WTC11 (cell line): ENCODE data around the gene ZDHHC8. TPM values are rescaled to one million over a fixed set of nuclear protein-coding genes. Genes with fewer than 3 reads are reported as not detected.

Experiments used
- ATAC-seq: fragments of 200-7000 bp; cut with Tn5 transposase; 2 replicates; pipeline ENCODE4 v1.10.0; 2021; ENCODE audit warnings: mild to moderate bottlenecking, moderate library complexity
- CTCF ChIA-PET: fragments of 300-600 bp; sonication (Branson Sonifier 250); formaldehyde crosslinking; loops from one replicate; lab custom pipeline; 2021; ENCODE audit warnings: antibody characterized with exemption; lab: Charles Lee
- POLR2A ChIA-PET: fragments of 350-600 bp; sonication (Branson Sonifier 250); formaldehyde crosslinking; loops from one replicate; lab custom pipeline; 2021; ENCODE audit warnings: antibody characterized with exemption; lab: Charles Lee
- DNase-seq: peaks from one replicate; pipeline ENCODE4 v3.0.0; 2021; ENCODE audit warnings: low spot score
- H3K27ac Mint-ChIP-seq: 2 replicates; pipeline ENCODE4 v1.8.0; 2021; ENCODE audit warnings: mixed read lengths
- H3K27me3 Mint-ChIP-seq: 2 replicates; pipeline ENCODE4 v1.8.0; 2021; ENCODE audit warnings: low read depth, mild to moderate bottlenecking, moderate library complexity, mixed read lengths
- H3K36me3 Mint-ChIP-seq: 2 replicates; pipeline ENCODE4 v1.8.0; 2021; ENCODE audit warnings: mixed read lengths
- H3K4me1 Mint-ChIP-seq: 2 replicates; pipeline ENCODE4 v1.8.0; 2022; ENCODE audit warnings: mixed read lengths
- H3K4me3 Mint-ChIP-seq: 2 replicates; pipeline ENCODE4 v1.8.0; 2021; ENCODE audit warnings: mild to moderate bottlenecking, moderate library complexity, mixed read lengths
- H3K9me3 Mint-ChIP-seq: 2 replicates; pipeline ENCODE4 v1.8.0; 2021; ENCODE audit warnings: mixed read lengths
- ATF1 ChIP-seq: sonication (generic); formaldehyde crosslinking; IDR thresholded peaks from 2 replicates; pipeline ENCODE4 v1.8.1; 2023; ENCODE audit warnings: mild to moderate bottlenecking, moderate library complexity, missing genetic modification reagents
- ATF6 ChIP-seq: sonication (generic); formaldehyde crosslinking; IDR thresholded peaks from 2 replicates; pipeline ENCODE4 v1.8.1; 2023; ENCODE audit warnings: mild to moderate bottlenecking, missing genetic modification reagents
- CTCF ChIP-seq: fragments of 200-600 bp; IDR thresholded peaks from 2 replicates; pipeline ENCODE4 v1.8.0; 2022; ENCODE audit warnings: antibody characterized with exemption
- ESRRA ChIP-seq: sonication (generic); formaldehyde crosslinking; IDR thresholded peaks from 2 replicates; pipeline ENCODE4 v1.8.1; 2022; ENCODE audit warnings: mild to moderate bottlenecking, missing genetic modification reagents, borderline replicate concordance
- ETV6 ChIP-seq: sonication (generic); formaldehyde crosslinking; IDR thresholded peaks from 2 replicates; pipeline ENCODE4 v1.8.1; 2022; ENCODE audit warnings: mild to moderate bottlenecking, missing genetic modification reagents
- FOXP4 ChIP-seq: sonication (generic); formaldehyde crosslinking; IDR thresholded peaks from 2 replicates; pipeline ENCODE4 v1.8.0; 2022; ENCODE audit warnings: mild to moderate bottlenecking, missing genetic modification reagents
- IRF1 ChIP-seq: sonication (generic); formaldehyde crosslinking; IDR thresholded peaks from 2 replicates; pipeline ENCODE4 v1.8.0; 2023; ENCODE audit warnings: missing genetic modification reagents
- NR1H2 ChIP-seq: sonication (generic); formaldehyde crosslinking; IDR thresholded peaks from 2 replicates; pipeline ENCODE4 v1.9.0; 2021; ENCODE audit warnings: mild to moderate bottlenecking, moderate library complexity, missing genetic modification reagents
- NR2C2 ChIP-seq: sonication (generic); formaldehyde crosslinking; IDR thresholded peaks from 2 replicates; pipeline ENCODE4 v1.8.0; 2022; ENCODE audit warnings: mild to moderate bottlenecking, missing genetic modification reagents
- NR3C1 ChIP-seq: sonication (generic); formaldehyde crosslinking; conservative IDR thresholded peaks from 2 replicates; pipeline ENCODE4 v1.8.1; 2023; ENCODE audit warnings: low read depth, mild to moderate bottlenecking, missing genetic modification reagents
- OVOL2 ChIP-seq: fragments of 250-450 bp; sonication (Bioruptor Pico); IDR thresholded peaks from 2 replicates; pipeline ENCODE4 v1.9.0; 2021; ENCODE audit warnings: mild to moderate bottlenecking, borderline replicate concordance
- RORB ChIP-seq: fragments of 250-450 bp; sonication (Bioruptor Pico); IDR thresholded peaks from 2 replicates; pipeline ENCODE4 v1.9.0; 2021; ENCODE audit warnings: mild to moderate bottlenecking
- TEAD4 ChIP-seq: sonication (generic); formaldehyde crosslinking; IDR thresholded peaks from 2 replicates; pipeline ENCODE4 v1.8.0; 2022; ENCODE audit warnings: mild to moderate bottlenecking, missing genetic modification reagents
- USF1 ChIP-seq: sonication (generic); formaldehyde crosslinking; IDR thresholded peaks from 2 replicates; pipeline ENCODE4 v1.8.0; 2022; ENCODE audit warnings: mild to moderate bottlenecking, missing genetic modification reagents
- ZBTB21 ChIP-seq: sonication (generic); formaldehyde crosslinking; IDR thresholded peaks from 2 replicates; pipeline ENCODE4 v1.8.1; 2023; ENCODE audit warnings: mild to moderate bottlenecking, missing genetic modification reagents, borderline replicate concordance
- ZNF121 ChIP-seq: sonication (generic); formaldehyde crosslinking; IDR thresholded peaks from 2 replicates; pipeline ENCODE4 v1.8.0; 2023; ENCODE audit warnings: missing genetic modification reagents
- ZNF138 ChIP-seq: sonication (generic); formaldehyde crosslinking; conservative IDR thresholded peaks from 2 replicates; pipeline ENCODE4 v1.8.1; 2022; ENCODE audit warnings: mild to moderate bottlenecking, moderate library complexity, missing genetic modification reagents
- ZNF671 ChIP-seq: fragments of 250-450 bp; sonication (Bioruptor Pico); IDR thresholded peaks from 2 replicates; pipeline ENCODE4 v1.8.0; 2021; ENCODE audit warnings: mild to moderate bottlenecking
- total RNA-seq: library from RNA; stranded (reverse); gene quantifications from 3 replicates; pipeline ENCODE4 v1.2.3, GENCODE V29; 2021
- TF ChIP-seq, protein P1 (sequence below): sonication (generic); formaldehyde crosslinking; IDR thresholded peaks from 2 replicates; pipeline ENCODE4 v1.8.1; 2022; ENCODE audit warnings: missing genetic modification reagents, borderline replicate concordance
- TF ChIP-seq, protein P2 (sequence below): sonication (generic); formaldehyde crosslinking; conservative IDR thresholded peaks from 2 replicates; pipeline ENCODE4 v1.8.1; 2023; ENCODE audit warnings: mild to moderate bottlenecking, low read depth, missing genetic modification reagents, moderate library complexity

Gene ZDHHC8
- total RNA-seq, 1 experiment from 2014 or later: 79.7 TPM

- H3K4me1 Mint-ChIP-seq: peaks cover 20% of the 10 kb centered on the region
- POLR2A ChIA-PET: no interaction called here
- peaks cover 84% of the 10 kb centered on the region for H3K36me3 Mint-ChIP-seq
- no peak for TF ChIP-seq ATF1
- TF ChIP-seq USF1: no peak
- no peak for TF ChIP-seq NR2C2 (CRISPR knock-in tag)
- TF ChIP-seq NR3C1 (CRISPR knock-in tag): no peak
- TF ChIP-seq ESRRA (CRISPR knock-in tag): no peak
- TF ChIP-seq TEAD4 (CRISPR knock-in tag): no peak
- TF ChIP-seq, protein P1, sequence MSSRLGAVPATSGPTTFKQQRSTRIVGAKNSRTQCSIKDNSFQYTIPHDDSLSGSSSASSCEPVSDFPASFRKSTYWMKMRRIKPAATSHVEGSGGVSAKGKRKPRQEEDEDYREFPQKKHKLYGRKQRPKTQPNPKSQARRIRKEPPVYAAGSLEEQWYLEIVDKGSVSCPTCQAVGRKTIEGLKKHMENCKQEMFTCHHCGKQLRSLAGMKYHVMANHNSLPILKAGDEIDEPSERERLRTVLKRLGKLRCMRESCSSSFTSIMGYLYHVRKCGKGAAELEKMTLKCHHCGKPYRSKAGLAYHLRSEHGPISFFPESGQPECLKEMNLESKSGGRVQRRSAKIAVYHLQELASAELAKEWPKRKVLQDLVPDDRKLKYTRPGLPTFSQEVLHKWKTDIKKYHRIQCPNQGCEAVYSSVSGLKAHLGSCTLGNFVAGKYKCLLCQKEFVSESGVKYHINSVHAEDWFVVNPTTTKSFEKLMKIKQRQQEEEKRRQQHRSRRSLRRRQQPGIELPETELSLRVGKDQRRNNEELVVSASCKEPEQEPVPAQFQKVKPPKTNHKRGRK (CRISPR knock-in tag): no peak
- no peak for TF ChIP-seq RORB
- TF ChIP-seq, all 79 proteins: peak for 0
- H3K9me3 Mint-ChIP-seq: no peaks in the 10 kb centered on the region
- H3K4me3 Mint-ChIP-seq: no peak overlapping the region
- H3K27ac Mint-ChIP-seq: peak overlapping the region; percentile 46; the same call in 1 of the 2 replicates
- ATAC-seq (peak; percentile 47; the same call in 1 of the 2 replicates), DNase-seq (no peak)
- CTCF ChIA-PET: interaction anchor here (0.7 kb wide), 1 partner anchor 41 kb away, joined by 4 read pairs; no protein-coding TSS in a partner anchor
- H3K27me3 Mint-ChIP-seq: no peaks in the 10 kb centered on the region
These were observed 29.3 kb upstream of the ZDHHC8 start for GRCh38 chr22:20102203-20102780.

GRCh38 chr22:20105456-20106204, 26.0 kb upstream of the ZDHHC8 start:
- DNase-seq (no peak), ATAC-seq (no peak)
- Mint-ChIP-seq H3K36me3 (peaks cover 75% of the 10 kb centered on the region), H3K27ac (no peak overlapping the region), H3K4me3 (no peak overlapping the region), H3K9me3 (no peaks in the 10 kb centered on the region), H3K27me3 (no peaks in the 10 kb centered on the region), H3K4me1 (peaks cover 6% of the 10 kb centered on the region)
- ChIA-PET CTCF (no interaction called here), POLR2A (no interaction called here)
- TF ChIP-seq FOXP4 (CRISPR knock-in tag) (no peak), IRF1 (CRISPR knock-in tag) (no peak), CTCF (no peak), ZNF121 (CRISPR knock-in tag) (no peak), ZNF138 (no peak), ZBTB21 (CRISPR knock-in tag) (no peak), ZNF671 (no peak), NR1H2 (CRISPR knock-in tag) (no peak), OVOL2 (CRISPR knock-in tag) (no peak), ETV6 (CRISPR knock-in tag) (no peak), ATF6 (CRISPR knock-in tag) (no peak), USF1 (no peak)
- TF ChIP-seq, protein P2, sequence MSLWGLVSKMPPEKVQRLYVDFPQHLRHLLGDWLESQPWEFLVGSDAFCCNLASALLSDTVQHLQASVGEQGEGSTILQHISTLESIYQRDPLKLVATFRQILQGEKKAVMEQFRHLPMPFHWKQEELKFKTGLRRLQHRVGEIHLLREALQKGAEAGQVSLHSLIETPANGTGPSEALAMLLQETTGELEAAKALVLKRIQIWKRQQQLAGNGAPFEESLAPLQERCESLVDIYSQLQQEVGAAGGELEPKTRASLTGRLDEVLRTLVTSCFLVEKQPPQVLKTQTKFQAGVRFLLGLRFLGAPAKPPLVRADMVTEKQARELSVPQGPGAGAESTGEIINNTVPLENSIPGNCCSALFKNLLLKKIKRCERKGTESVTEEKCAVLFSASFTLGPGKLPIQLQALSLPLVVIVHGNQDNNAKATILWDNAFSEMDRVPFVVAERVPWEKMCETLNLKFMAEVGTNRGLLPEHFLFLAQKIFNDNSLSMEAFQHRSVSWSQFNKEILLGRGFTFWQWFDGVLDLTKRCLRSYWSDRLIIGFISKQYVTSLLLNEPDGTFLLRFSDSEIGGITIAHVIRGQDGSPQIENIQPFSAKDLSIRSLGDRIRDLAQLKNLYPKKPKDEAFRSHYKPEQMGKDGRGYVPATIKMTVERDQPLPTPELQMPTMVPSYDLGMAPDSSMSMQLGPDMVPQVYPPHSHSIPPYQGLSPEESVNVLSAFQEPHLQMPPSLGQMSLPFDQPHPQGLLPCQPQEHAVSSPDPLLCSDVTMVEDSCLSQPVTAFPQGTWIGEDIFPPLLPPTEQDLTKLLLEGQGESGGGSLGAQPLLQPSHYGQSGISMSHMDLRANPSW (CRISPR knock-in tag): no peak
